ENCODE data around the gene MCCC1.
"Not testable (repeated sequence)": the region's sequence is repeated elsewhere in the genome, so short reads cannot be mapped to it uniquely, and the experiment has no call there.

Gene MCCC1

DNA sequence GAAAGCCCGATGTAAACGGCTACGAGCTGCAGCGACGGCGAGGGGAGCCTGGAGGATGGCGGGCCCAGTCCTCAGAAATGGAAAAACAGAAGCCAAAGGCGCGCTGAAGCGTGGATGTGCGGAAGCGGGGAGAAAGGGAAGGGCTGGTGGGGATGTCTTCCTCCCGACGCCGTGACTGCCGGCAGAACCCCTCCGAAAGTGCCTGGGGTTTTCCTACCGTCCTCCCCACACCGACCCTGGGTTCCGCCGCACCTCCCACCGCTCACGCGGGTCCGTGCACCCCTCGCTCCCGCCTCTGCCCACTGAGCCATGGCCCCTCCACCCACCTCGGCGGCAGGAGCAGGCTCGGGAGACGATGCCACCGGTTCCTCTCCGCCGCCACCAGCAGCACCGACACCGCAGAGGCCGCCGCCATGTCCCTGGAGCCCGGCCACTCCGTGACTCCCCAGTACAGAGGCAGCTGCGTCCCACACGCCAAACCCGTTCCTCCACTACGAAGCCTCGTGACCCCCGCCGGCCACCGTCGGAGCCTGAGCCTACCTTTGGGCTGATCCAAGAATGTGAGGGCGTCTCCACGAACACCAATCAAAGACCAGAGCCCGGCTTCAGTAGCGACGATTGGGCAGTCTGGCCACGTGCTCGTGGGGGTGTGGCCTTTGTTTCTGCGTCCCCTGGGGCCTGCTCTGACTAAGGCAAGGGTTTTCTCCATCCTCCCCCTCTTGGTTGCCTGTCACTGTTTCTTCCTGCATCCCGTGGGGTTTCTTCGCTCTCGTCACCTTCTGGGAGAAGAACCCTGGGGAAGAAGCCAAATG, at the start of gene MCCC1:
MCCC1 (minus strand) TSS at position 471 of the 812 bp plus-strand sequence; CDS start at position 415, 56 bp downstream.
- peak; percentile 94 to 98 for DNase-seq (ENCODE audit: low read depth in 2 of 2)

DNA sequence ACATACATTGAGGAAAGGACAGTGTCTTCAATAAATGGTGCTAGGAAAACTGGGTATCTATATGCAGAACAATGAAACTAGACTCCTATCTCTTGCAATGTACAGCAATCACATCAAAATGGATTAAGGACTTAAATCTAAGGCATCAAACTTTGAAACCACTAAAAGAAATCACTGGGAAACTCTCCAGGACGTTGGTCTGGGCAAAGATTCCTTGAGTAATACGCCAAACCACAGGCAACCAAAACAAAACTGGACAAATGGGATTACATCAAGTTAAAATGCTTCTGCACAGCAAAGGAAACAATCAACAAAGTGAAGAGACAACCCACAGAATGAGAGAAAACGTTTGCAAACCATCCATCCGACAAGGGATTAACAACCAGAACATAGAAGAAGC, 48.8 kb upstream of the MCCC1 start:
- DNase-seq (ENCODE audit: low read depth in 2 of 2), result no peak

DNA sequence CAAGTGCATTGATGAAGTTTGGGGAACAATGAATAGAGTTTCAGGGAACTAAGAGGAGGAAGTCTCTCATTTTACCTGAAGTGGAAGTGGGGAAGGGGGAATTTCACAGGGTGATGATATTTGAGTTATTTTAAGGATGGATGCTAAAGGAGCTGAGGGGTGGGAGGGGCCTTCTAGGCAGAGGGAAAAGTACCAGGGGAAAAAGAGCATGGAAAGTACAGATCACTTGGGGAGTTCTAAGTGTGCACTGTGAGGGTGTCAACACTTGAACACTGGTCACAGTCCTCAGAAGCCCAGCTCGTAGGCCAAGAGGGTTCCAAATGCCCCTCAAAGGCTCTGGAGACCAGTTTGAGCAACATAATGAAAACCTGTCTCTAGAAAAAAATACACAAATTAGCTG, 45.1 kb upstream of the MCCC1 start:
- DNase-seq (ENCODE audit: low read depth in 2 of 2), result no peak

DNA sequence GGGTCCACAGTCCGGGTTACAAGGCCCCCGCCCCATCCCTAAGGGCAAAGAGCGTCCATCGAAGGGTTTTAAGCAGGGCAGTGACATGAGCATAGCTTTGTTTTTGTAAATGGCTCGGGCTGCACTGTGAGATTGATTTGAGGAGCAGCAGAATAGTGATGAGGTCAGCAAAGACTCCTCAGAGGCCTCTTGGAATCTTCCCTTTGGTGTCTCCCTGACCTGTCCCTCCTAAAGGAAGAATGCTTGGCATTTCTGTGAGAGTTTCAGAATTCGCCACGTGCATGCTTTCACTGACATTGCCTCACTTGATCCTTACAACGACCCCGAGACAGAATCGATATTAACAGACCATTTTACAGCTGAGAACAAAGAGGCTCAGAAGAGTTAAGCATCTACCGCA, 42.9 kb upstream of the MCCC1 start:
- DNase-seq (ENCODE audit: low read depth in 2 of 2), result no peak

DNA sequence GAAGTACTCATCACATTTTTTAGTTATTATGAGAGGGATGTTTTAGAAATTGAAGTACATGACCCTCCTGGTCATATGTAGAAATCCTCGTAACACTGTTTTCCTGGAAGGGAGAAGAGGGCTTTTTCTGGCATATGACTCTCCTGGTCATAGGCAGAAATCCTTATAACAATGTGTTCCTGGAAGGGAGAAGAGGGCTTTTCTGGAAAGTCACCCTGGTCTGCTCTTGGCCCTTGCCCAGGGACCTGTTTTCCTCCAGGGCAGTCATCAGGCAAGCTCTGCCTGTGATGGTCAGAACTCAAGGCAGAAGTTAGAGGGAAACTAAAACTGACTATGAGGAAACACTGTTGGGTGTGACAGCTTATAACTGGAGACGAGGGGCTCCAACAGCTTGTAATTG, 35.5 kb upstream of the MCCC1 start:
- DNase-seq (ENCODE audit: low read depth in 2 of 2), result no peak

DNA sequence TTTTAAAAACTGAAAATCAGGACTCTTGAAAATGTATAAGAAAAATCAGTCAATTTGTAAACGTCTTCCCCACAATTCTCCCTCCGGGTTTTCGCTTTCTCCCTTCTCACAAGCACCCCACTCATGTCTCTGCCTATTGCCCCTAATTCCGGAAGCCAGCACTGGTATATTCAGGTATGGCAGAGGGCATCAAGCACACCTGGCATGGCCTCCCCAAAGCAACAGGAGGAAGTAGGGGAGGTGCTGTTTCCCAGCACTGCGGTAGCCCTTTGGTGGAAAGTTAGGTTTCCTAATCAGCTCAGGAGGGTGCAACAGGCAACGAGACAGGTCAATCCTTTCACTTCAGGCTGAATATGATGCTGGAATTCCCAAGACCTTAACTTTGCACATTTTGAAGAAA, 33.1 kb upstream of the MCCC1 start:
- DNase-seq (ENCODE audit: low read depth in 2 of 2), result no peak

DNA sequence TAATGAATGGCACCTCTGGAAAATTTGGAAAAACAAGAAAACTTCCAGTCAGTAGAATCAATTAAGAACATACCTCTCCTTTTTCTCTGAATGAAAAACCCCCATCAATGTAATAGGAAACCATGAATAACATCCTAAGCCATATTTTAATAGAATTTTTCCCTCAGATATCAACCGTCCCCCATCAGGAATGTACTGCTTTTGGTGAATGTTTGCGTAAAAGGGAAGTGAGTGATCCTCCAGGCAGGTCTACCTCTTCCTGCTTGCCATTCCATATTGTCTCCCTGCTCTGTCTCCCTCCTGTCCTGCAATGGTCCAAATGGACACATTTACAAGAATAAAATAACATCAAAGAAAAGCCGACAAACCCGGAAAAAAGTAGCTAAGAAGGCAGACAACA, 32.4 kb upstream of the MCCC1 start:
- DNase-seq (ENCODE audit: low read depth in 2 of 2), result no peak

DNA sequence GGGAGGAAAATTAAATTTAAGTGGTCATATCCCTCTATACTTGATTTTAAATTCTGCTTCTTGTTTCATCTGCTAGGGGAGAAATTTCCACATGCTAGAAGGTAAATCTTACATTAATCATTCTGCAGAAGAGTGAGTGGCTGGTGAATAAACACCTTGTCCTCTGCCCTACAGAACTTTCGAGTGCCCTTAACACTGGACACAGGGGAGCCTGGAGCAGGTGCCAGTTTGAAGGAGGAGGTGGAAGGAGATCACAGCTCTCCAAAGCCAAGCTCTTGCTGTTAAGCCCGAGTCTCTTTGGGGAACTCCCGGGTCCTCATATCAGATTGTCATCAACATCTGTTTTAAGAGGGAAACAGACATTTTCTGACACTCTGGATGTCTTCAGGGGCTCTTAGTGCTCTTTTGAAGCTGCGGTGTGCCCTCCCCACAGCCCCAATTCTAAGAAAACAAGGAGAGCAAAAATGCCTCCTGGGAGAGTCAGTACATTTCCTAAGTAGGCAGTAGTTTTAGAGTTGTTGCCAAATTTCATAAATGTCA, 32.0 kb upstream of the MCCC1 start:
- no peak for DNase-seq (ENCODE audit: low read depth in 2 of 2)

DNA sequence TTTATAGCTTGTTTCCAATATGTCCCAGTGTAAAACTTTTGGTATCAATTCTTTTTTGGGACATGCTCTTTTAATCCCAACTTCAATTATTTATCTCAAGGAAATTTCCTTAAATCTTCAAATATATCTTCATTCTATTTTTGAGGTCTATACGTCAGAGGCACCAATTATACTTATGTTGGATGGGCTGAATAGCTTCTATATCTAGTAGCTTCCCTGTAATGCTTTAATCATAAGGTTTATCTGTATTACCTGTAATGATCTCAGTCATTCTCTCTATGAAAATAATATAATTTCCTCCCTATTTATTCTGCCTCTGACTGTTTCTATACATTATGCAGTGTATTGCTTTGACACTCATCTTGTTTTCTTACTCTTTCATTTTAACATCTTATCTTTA, 29.9 kb upstream of the MCCC1 start:
- DNase-seq (ENCODE audit: low read depth in 2 of 2), result no peak

DNA sequence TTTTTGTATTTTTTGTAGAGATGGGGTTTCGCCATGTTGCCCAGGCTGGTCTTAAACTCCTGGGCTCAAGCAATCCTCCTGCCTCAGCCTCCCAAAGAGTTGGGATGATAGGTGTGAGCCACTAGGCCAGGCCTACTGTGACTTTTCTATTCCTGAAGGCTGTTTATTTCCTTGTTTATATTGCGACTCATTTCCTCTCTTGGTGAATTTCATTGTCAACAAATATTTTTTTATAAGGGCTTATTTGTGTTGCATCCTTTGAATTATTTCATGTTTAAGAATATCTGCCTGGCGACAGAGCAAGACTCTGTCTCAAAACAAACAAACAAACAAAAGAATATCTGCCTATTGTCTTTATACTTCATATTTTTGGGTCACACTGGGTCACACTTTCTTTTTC, 29.4 kb upstream of the MCCC1 start:
- DNase-seq (ENCODE audit: low read depth in 2 of 2), result no peak

DNA sequence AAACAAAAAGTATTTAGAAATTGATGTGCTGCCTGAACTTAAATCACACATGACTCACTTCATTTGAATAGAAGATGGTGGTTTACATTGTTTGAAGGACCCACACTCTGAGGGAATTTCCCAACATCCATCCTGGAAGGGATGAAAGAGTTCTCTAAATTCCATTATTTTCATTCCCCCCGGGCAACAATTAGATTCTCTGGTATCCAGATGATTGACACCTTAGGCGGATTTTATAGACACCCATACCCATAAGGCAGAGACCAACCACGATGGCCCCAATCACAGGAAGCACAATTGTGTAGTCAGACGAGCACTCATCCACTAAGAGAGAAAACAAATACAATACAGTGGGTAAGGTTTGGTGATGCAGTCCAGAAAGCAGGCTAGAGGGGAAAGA, 24.6 kb upstream of the MCCC1 start:
- no peak for DNase-seq (ENCODE audit: low read depth in 2 of 2)

DNA sequence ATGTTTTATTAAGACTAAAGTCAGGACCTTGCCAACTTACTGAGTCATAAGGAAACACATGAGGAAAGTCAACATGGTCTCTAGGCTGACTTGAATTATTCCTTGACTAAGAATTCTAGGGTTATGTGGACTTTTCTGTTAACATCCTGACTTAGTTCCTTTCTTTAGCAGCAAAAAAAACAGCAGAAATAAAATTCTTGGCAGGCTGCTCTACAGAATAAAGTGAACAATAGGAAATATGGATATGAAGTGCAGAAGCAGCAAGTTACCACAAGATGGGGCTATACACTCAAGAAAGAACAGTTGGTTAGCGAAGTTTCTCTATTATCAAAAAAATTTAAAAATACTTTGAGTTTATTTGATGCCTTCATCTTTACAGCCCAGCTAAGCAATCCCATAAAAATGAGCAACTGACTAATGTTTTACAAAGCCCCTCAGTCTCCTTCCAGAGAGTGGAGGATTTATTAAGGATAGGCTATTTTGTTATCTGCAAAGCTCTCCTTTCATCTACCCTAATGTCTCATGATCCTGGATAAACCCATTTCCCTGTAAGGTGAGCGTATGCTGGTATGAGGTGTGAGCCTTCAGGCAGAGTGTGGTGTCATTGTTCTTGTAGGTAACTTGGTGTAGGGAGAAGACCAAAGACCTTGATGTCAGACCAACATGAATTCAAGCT, 23.1 kb upstream of the MCCC1 start:
- DNase-seq (ENCODE audit: low read depth in 2 of 2), result no peak

DNA sequence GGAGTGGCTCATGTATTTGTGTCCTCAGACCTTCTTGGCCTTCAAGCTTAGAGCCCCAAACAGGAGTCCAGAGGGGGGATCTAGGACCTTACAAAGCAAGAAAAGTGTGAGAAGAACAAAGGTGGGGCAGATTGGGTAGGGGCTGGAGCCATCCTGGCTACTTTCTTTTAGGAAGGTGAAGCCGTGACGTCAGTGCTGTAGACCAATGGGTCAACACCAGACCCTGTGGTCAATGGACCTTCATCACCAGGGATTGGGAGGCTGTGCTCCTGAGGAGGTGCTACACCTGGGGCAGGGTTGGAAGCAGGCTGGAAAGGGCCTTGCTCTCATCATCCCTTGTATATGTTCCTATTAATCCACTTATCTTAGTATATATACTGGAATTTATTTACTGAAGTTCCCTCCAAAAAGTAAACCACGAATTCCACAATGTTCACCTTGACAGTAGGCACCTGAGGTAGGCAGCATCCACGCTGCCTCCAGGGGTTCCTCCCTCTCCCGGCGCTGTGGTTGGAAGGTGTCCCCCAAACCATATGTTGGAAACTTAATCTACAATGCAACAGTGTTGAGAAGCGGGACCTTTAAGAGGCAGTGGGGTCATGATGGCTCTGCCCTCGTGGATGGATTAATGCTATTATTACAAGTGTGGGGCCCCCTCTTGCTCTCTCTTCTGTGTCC, 21.4 kb upstream of the MCCC1 start:
- no peak for DNase-seq (ENCODE audit: low read depth in 2 of 2)

DNA sequence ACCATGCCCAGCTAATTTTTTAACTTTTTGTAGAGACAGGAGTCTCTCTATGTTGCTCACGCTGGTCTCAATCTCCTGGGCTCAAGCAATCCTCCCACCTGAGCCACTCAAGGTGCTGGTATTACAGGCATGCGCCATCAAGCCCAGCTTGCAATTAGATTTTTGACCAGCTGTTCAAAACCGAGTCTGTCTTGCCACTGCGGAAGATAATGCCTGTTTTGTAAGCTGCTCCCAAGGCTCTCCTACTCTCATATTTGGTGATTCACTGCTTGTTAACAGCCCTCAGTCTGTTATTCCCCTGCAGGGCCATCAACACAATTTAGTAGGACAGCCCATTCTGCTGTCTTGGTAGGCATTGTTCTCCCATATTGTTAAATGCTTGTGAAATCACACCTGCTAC, 17.8 kb upstream of the MCCC1 start:
- DNase-seq (ENCODE audit: low read depth in 2 of 2), result no peak

DNA sequence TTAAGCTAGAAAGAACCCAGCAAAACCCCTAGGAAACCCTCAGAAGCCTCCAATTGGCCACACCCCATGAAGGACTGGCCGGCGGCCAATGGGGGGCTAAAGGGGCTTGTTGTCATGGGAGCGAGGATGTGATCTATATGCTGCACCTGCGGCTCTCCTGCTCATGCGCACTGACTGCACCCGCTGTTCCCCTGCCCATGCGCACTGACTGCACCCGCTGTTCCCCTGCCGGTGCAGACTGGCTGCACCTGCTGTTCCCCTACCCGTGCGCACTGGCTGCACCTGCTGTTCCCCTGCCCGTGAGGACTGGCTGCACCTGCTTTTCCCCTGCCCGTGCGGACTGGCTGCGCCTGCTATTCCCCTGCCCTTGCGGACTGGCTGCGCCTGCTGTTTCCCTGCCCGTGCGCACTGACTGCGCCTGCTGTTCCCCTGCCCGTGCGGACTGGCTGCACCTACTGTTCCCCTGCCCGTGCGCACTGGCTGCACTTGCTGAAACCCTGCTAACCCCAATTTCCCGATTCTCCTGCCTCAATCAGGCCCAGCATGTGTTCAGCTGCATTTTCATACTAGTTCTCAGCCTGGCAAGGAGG, 16.8 kb upstream of the MCCC1 start:
- DNase-seq (ENCODE audit: low read depth in 2 of 2), result peak; percentile 45 to 50

DNA sequence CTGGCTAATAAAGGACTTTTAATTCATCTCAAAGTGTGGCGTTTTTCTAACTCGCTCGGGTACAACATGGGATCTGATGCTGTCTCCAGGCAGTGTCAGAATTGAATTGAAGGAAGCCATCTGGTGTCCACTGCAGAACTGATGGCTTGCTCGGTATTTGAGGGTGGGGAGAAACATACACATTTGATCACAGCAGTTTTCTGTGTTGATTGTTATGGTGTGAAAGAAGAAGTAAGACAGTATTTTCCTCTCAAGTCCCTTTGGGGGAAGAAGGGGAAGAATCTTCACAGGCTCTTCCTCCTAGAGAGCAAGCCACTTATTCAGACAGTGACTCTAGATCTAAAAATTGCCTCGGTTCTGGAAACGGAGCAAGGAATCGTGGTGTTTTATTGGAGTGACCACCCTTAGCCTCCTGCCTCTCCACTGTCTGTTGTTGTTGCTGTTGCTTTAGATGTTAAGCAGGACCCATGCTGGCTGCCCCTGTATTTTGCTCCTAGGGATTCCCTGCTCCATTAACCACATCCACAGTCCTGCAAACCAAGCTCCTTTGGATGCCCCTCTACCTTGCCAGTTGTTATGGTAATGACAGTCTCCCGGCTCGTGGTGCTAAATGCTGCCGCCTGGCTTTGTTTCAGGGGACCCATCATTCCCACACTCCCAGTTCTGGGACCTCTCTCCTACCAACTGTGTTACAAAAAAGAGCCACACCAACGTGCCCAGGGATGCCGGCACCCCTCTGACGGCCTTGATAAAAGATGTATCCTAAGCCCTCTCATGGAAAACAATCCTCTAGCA, 15.3 kb upstream of the MCCC1 start:
- no peak for DNase-seq (ENCODE audit: low read depth in 2 of 2)

DNA sequence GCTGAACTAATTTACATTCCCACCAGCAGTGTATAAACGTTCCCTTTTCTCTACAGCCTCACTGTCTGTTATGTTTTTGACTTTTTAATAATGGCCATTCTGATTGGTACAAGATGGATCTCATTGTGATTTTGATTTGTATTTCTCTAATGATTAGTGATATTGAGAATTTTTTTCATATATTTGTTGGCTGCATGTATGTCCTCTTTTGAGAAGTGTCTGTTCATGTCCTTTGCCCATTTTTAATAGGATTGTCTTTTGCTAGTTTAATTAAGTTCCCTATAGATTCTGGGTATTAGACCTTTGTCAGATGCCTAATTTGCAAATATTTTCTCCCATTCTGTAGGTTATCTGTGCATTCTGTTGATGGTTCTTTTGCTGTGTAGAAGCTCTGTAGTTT, 10.6 kb upstream of the MCCC1 start:
- not testable (repeated sequence) for DNase-seq (ENCODE audit: low read depth in 2 of 2)

DNA sequence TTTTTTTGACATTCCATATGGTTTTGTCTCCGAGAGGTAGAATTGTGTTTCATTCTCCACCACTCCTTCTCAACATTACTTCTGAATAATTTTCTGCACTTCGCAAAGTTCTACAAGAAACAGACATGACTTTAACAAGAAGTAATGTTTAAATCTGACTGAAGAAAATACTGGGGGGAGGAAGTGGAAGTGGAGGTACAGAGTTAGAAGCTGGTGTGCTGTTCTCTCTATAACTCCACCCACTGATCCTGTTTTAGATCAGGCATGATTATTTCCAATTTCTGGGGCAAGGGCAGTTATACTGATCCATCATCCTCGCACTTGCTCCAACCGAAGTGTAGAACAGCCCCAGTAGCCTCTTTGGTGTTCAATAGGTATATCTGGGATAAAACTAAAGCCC, 9.2 kb upstream of the MCCC1 start:
- no peak for DNase-seq (ENCODE audit: low read depth in 2 of 2)

DNA sequence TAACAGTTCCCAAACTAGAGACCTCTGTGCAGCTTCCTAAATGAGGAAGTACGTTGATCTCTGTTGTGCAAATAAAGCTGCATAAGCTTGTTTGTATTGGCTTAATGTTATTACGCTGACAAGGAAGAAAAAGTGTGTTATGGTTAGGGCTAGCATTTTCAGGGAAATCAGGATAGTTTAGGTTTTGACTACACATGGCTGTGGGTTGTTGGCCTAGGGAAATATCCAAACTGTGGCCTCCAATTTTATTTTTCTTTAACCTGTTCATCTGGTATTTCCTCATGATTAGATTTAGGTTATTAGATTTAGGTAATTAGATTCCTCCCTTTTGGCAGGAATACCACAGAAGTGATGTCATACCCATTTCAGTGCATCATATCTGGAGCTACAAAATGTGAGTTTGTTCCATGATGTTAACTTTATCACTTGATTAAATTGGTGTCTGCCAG, 8.7 kb upstream of the MCCC1 start:
- no peak for DNase-seq (ENCODE audit: low read depth in 2 of 2)

DNA sequence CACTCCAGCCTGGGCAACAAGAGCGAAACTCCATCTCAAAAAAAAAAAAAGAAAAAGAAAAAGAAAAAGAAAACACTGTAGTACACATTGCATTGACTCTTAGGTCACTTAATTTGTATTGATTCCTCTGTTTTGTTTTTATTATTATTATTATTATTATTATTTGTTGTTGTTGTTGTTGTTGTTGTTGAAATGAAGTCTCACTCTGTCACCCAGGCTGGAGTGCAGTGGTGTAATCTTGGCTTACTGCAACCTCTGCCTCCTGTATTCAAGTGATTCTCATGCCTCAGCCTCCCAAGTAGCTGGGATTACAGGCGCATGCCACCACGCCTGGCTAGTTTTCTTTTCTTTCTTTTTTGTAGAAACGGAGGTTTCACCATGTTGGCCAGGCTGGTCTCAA, 8.1 kb upstream of the MCCC1 start:
- not testable (repeated sequence) for DNase-seq (ENCODE audit: low read depth in 2 of 2)

DNA sequence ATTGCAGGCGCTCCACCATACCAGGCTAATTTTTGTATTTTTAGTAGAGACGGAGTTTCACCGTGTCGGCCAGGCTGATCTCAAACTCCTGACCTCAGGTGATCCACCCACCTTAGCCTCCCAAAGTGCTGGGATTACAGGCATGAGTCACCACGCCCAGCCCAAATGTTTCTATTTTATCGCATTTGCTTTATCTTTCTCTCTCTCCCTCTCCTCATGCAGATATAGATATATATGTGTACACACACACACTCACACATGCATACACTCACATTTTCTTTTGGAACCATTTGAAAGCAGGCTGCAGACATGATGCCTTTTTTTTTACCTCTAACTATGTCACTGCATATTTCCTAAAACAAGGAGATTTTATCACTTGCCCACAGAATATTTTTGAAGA, 7.3 kb upstream of the MCCC1 start:
- DNase-seq (ENCODE audit: low read depth in 2 of 2), result no peak
